HuH-7.5 (cell line): ENCODE results near the gene DHX38.

Experiments
- DNase-seq: peaks from one replicate; pipeline ENCODE4 v3.0.0; 2011; ENCODE audit warnings: low spot score

The DHX38 gene

GRCh38 chr16:72122308-72122707, 28.7 kb downstream of the DHX38 start:
- no peak for DNase-seq

- DNase-seq, result no peak
Measured at GRCh38 chr16:72122916-72123315, 29.3 kb downstream of the DHX38 start.

- no peak for DNase-seq
Measured at GRCh38 chr16:72123426-72123825, 29.8 kb downstream of the DHX38 start.

GRCh38 chr16:72124148-72124547, 30.5 kb downstream of the DHX38 start:
- DNase-seq, result no peak

- peak; percentile 73 for DNase-seq
Measured at GRCh38 chr16:72124761-72125634, 31.4 kb downstream of the DHX38 start.

- no peak for DNase-seq
Measured at GRCh38 chr16:72125635-72126428, 32.2 kb downstream of the DHX38 start.

GRCh38 chr16:72126429-72126765, 32.8 kb downstream of the DHX38 start:
- DNase-seq, result no peak

- DNase-seq, result no peak
Measured at GRCh38 chr16:72128701-72129100, 35.1 kb downstream of the DHX38 start.

- no peak for DNase-seq
Measured at GRCh38 chr16:72129976-72130656, 36.5 kb downstream of the DHX38 start.

GRCh38 chr16:72131036-72131435, 37.4 kb downstream of the DHX38 start:
- DNase-seq, result no peak

- DNase-seq, result no peak
Measured at GRCh38 chr16:72132726-72133125, 39.1 kb downstream of the DHX38 start.

GRCh38 chr16:72134507-72134906, 40.9 kb downstream of the DHX38 start:
- DNase-seq, result no peak

- DNase-seq, result no peak
Measured at GRCh38 chr16:72137380-72138063, 43.9 kb downstream of the DHX38 start.

GRCh38 chr16:72138064-72138572, 44.5 kb downstream of the DHX38 start:
- no peak for DNase-seq

GRCh38 chr16:72139908-72140307, 46.3 kb downstream of the DHX38 start:
- no peak for DNase-seq

- DNase-seq, result no peak
Measured at GRCh38 chr16:72142476-72142875, 48.8 kb downstream of the DHX38 start.

GRCh38 chr16:72149676-72150464, 56.2 kb downstream of the DHX38 start:
- no peak for DNase-seq

GRCh38 chr16:72159386-72159785, 65.7 kb downstream of the DHX38 start:
- no peak for DNase-seq

- no peak for DNase-seq
Measured at GRCh38 chr16:72159801-72160200, 66.2 kb downstream of the DHX38 start.

GRCh38 chr16:72162105-72162692, 68.6 kb downstream of the DHX38 start:
- DNase-seq, result no peak
